GM21737 (cell line): Measurements from ENCODE around the gene ADAMTS16.

Source experiments
- ATAC-seq: cut with Tn5 transposase; IDR thresholded peaks from one replicate; pipeline ENCODE4 v1.9.1; 2021; ENCODE audit warnings: mild to moderate bottlenecking, moderate library complexity; ENCODE audit not compliant: unreplicated experiment

ADAMTS16 gene

DNA sequence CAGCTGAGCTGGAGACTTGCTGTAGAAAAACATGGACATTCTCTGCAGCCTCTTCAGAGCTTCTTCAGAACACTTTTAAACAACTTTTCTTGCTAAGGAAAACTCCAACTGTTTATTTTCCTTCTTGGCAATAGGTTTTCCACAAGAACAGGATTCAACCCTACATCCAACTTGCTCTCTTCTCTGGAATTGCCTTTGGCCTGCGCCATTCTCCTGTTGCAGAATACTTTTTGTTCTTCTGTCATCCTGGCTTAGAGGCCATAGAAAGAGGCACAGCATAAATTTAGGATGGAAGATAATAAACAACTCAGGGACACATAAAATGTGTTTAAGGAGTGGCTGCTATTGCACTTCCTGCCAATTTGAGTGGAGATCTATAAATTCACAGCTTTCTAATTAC lies 227.6 kb downstream of the ADAMTS16 start:
- no peak for ATAC-seq

GRCh38 chr5:5369051-5369605 lies 229.0 kb downstream of the ADAMTS16 start:
- no peak for ATAC-seq
